ENCODE data around the gene STXBP6. TPM values are rescaled to one million over a fixed set of nuclear protein-coding genes. Genes with fewer than 3 reads are reported as not detected.
"Not testable (repeated sequence)": the region's sequence is repeated elsewhere in the genome, so short reads cannot be mapped to it uniquely, and the experiment has no call there.

STXBP6 gene
- total RNA-seq, 1 donor from 2014 or later, result 13.9 TPM

- intact Hi-C loops (cut with DNase I), result no loop called here
- no peak for DNase-seq (ENCODE audit: low spot score)
These were observed 83.9 kb downstream of the STXBP6 start for GRCh38 chr14:24965934-24966578.

DNA sequence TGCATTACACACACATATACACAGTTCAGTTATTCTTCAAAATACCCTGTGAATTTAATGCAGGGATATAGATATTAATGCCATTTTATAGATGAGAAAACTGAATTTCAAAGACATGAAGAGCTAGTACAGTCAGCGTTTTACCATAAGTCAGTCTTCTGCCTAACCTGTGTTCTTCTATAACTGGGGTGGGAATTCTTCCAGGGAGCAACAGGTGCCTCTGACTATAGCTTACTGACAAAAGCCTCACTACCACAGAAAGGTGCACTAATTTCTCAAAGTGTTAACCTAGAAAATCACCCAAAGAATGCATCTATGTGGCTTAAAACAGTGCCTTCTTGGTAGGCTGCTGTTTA, 84.4 kb downstream of the STXBP6 start:
- no peak for DNase-seq (ENCODE audit: low spot score)
- intact Hi-C loops (cut with DNase I), result no loop called here

DNA sequence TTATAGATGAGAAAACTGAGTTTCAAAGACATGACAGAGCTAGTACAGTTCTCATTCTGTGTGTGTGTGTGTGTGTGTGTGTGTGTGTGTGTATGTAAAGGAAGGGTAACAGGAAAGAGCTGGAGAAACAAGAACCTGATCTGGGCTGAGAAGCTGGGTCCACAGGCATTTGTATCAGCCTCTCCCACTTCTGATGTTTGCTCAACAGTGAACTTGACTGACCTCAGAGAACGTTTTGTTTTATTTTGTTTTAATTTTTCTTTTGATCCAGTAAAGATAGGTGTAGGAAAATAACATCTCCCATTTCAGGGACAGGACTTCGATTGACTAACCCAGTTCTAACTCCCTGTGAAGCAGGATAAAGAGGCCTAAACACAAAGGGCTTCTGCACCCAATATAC, 85.4 kb downstream of the STXBP6 start:
- no peak for DNase-seq (ENCODE audit: low spot score)
- intact Hi-C loops (cut with DNase I), result no loop called here

GRCh38 chr14:24964048-24964447, 85.9 kb downstream of the STXBP6 start:
- no peak for DNase-seq (ENCODE audit: low spot score)
- intact Hi-C loops (cut with DNase I), result no loop called here

GRCh38 chr14:24962118-24962517, 87.8 kb downstream of the STXBP6 start:
- DNase-seq (ENCODE audit: low spot score); intact Hi-C loops (cut with DNase I): not testable (repeated sequence)

DNA sequence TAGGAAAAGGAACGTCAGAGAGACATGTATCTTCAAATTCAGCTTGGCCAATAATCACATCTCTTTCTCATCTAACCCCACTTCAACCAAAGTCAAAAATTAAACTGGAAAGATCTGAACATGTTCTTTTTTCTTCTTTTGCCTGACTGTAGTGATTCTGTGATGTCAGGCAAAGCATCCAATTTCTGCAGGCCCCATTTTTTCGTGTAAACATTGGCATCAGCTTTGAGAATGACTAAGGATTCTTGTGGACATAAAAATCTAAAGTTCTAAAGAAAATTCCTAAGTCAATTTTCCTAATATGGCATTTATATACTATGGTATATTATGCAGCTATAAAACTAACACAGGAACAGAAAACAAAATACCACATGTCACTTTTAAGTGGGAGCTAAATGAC, 89.1 kb downstream of the STXBP6 start:
- intact Hi-C loops (cut with DNase I), result no loop called here
- no peak for DNase-seq (ENCODE audit: low spot score)

DNA sequence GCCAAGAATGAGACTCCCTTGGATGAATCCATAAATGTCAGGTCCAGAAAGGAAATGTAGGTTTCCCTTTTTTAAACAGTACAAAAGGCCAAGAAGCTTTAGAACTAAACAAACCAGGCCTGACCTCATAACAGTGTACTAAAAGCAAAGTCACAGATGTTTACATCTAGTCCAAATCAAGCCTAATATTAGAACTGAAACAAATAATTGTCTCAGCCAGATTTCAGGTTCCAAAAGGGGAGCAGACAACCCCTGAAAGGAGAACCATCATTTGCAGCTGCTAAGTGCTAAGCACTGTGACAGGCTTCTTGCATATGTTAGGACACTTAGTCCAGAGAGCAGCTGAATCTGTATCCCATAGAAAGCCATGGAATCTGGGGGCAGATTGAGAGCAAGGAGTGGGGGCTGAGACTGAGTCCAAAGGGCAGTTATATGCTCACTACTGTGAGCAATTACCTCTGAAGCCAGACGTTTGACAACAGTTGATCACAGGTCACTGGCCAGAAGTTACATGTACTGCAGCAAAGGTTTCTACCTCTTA, 90.1 kb downstream of the STXBP6 start:
- DNase-seq (ENCODE audit: low spot score), result no peak
- intact Hi-C loops (cut with DNase I), result no loop called here

DNA sequence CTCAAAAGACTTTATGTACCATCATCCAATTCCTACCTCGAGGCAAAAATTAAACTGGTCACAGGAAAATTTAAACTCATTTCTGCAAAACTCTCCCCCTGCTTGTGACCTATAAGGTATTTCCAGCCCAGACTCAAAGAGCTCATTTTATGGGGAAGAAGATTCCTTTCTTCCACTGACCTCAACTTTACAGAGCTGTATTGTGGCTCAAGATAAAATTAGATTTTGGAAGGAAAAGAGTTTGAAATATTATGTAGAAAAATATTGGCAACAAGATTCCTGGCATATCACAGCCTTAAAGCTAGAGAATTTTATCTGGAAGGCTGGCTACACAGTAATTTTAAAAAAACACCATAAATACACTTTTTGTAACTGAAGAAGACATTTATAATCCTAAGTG, 91.7 kb downstream of the STXBP6 start:
- intact Hi-C loops (cut with DNase I), result no loop called here
- no peak for DNase-seq (ENCODE audit: low spot score)

DNA sequence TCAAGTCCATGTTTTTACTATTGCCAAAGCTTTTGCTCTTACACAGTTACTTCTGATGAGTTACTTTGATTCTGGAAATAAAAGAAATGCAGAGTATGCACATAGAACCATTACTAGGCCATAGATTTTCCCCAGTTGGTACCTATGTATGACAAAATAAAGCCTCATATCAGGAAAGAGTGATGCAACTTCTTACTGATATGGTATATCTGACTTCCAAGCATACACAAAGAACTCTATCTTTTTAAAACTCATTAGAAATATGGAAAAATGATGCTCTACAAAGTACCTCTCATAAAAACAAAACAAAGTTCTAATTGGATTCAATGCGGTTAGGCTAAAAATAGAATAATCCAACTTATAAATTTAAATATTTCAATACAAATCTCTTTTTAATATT, 92.1 kb downstream of the STXBP6 start:
- intact Hi-C loops (cut with DNase I), result no loop called here
- DNase-seq (ENCODE audit: low spot score), result no peak

- intact Hi-C loops (cut with DNase I), result no loop called here
- no peak for DNase-seq (ENCODE audit: low spot score)
These were observed 93.8 kb downstream of the STXBP6 start for GRCh38 chr14:24956104-24956503.

GRCh38 chr14:24954700-24955037, 95.3 kb downstream of the STXBP6 start:
- intact Hi-C loops (cut with DNase I), result no loop called here
- no peak for DNase-seq (ENCODE audit: low spot score)

- DNase-seq (ENCODE audit: low spot score), result no peak
- intact Hi-C loops (cut with DNase I), result no loop called here
These were observed 95.8 kb downstream of the STXBP6 start for GRCh38 chr14:24954037-24954699.

DNA sequence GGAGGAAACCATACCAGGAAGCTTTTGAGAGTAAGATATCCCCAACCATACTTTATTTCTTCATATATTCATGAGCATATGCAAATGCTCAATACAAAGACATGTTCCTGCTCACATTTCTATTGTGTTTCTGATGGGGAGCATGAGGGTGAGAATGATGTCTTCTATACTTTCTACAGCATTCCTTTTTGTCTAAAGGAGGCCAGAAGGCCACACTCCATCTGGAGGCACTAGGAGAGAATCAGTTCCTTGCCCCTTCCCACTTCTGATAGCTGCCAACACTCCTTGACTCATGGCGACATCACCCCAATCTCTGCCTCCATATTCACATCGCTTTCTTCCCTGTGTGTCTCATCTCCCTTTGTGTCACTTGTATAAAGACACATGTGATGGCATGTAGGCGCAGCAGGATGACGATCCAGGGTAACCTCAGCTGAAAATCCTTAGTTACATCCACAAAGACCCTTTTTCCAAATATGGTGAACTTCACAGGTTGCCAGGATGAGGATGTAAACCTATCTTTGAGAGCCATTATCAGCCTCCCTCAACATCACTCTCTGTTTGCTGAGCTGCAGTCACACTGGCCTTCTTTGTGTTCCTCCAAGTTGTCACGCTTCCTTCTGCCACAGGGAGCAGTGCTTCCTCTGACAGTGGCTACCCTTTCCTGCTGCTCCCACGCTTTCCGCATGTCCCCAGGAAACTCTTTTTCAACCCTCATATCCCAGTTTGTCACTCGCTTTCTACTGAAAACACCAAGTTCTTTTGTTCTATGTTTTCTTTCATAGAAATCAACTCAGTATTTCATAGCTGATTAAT, 96.9 kb downstream of the STXBP6 start:
- no peak for DNase-seq (ENCODE audit: low spot score)
- intact Hi-C loops (cut with DNase I), result no loop called here

DNA sequence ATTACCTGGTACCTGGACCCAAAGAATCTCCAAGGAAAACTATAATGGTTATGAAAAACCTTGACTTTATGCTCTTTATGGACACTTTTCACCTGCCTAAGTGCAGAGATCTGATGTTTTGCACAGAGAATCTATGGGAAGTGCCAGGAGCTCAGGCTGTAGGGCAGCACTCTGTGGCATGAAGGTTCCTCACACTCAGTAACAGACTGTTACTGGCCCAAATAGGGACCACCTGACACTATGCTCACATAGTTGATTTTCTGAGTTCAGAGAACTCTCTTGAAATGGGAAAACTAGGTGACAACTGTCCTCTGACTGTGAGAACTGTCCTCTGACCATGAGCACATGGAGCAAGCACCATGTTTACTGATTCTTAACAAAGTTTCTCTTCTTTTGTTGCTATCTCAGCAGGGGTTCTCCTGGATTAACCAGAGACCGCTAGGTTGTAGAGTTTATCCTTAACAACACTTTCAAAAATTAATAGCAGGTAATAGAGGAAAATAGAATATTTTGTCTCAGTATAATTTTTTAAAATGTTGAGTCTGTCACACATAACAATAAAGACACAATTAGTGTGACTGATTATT, 101.6 kb downstream of the STXBP6 start:
- no peak for DNase-seq (ENCODE audit: low spot score)
- intact Hi-C loops (cut with DNase I), result no loop called here

- intact Hi-C loops (cut with DNase I), result no loop called here
- DNase-seq (ENCODE audit: low spot score), result no peak
These were observed 102.8 kb downstream of the STXBP6 start for GRCh38 chr14:24947131-24947530.

GRCh38 chr14:24944800-24945199, 105.1 kb downstream of the STXBP6 start:
- intact Hi-C loops (cut with DNase I), result no loop called here
- no peak for DNase-seq (ENCODE audit: low spot score)

DNA sequence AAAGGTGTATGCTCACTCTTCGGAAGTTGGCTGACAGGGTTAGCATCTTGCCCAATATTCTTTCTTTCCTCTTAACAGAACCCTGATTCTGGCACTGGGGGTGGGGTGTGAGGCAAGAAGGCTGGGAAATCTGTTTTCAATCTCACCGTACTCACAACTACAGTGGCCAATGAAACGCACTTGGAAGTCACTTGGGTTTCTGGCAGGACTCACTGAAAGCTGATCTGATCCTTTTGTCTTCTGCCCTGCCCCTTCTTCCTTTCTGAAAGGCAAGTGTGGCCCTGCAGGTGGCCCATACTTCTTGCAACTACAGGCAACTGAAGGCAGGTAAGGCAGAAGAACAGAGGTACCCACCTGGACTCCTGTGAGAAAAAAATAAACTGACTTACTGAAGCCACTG, 106.9 kb downstream of the STXBP6 start:
- intact Hi-C loops (cut with DNase I), result no loop called here
- no peak for DNase-seq (ENCODE audit: low spot score)

GRCh38 chr14:24941719-24942118, 108.2 kb downstream of the STXBP6 start:
- no peak for DNase-seq (ENCODE audit: low spot score)
- intact Hi-C loops (cut with DNase I), result no loop called here

DNA sequence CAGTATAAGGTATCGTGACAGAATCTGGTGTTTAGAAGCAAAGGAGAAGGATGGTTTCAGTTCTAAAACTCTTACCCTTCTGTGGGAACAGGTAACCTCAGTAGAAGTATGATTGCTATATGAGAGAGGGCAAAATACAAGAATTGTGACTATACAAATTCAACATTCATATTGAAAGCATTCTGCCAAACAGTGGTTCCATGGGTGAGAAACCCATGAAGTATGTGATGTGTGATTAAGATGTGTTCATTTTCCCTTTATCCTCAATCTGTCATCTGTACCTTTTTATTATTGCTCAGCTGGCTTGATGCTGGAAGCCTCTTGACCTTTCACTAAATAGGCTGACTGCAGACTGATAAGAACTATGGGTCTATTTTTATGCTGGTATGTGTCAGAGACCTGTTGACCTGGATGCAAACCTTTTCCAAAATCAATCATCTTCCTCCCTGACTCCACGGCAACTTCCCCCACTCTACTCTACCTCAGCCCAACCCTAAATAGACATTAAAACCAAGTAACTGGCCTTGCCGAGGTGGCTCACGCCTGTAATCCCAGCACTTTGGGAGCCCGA, 109.6 kb downstream of the STXBP6 start:
- intact Hi-C loops (cut with DNase I), result no loop called here
- no peak for DNase-seq (ENCODE audit: low spot score)

DNA sequence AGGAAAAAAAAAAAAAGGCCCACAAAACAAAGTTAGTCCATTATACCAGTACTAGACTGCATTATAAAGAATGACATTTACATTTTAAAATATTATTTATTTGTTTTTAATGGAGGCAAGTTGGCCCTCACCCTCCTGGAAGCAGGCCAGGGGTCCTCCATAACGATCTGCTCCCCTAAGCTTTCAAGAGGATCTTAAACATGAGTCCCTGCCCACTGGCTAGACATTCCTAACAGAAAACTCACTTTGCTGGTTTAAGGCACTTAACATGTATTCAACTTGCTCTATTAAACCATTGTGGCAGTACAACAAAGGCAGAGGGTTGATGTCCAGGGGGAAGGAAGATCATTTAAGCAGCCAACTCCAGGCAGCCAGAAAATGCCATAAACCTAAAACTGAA, 111.4 kb downstream of the STXBP6 start:
- no peak for DNase-seq (ENCODE audit: low spot score)
- intact Hi-C loops (cut with DNase I), result no loop called here
